Prostate gland (tissue), 2 donors: ENCODE measurements around the gene HAUS1.

Source experiments
- CTCF ChIP-seq, 4 experiments: fragments of 200-600 bp in 2 of 4; fragments of 450-650 bp in 2 of 4; sonication (generic) in 2 of 4; IDR thresholded peaks; 1 replicate in 3 of 4; 2 replicates in 1 of 4; pipeline ENCODE4 v1.5.1; 2016 to 2019; ENCODE audit warnings: antibody characterized with exemption in 4 of 4, mild to moderate bottlenecking in 2 of 4, moderate library complexity in 2 of 4
- POLR2A ChIP-seq: fragments of 450-650 bp; IDR thresholded peaks from one replicate; pipeline ENCODE4 v1.6.1; 2016; ENCODE audit warnings: antibody characterized with exemption, mild to moderate bottlenecking

- TF ChIP-seq CTCF (IDR thresholded peaks at IDR 0.05) = no peak
- no peak for TF ChIP-seq POLR2A
Measured at GRCh38 chr18:46161703-46162396, 57.7 kb downstream of the HAUS1 start.
